Osteoblast (primary cell): ENCODE measurements around the gene CD84. TPM values are rescaled to one million over a fixed set of nuclear protein-coding genes. Genes with fewer than 3 reads are reported as not detected.
A peak's percentile ranks its signal among the peaks of the same experiment; 100 is the strongest.

ENCODE experiments used
- DNase-seq: peaks from one replicate; pipeline ENCODE4 v3.0.0; 2011; ENCODE audit warnings: low spot score, mixed read lengths; ENCODE audit not compliant: insufficient read length; ENCODE audit errors: missing footprints
- H2AFZ ChIP-seq: 2 replicates; pipeline ENCODE4 v1.6.0; 2011; ENCODE audit warnings: mild to moderate bottlenecking, low read length
- H3K27ac ChIP-seq: 2 replicates; pipeline ENCODE4 v1.5.1; 2011; ENCODE audit warnings: mild to moderate bottlenecking, low read depth, low read length, moderate library complexity
- H3K27me3 ChIP-seq: 2 replicates; pipeline ENCODE4 v1.6.0; 2012; ENCODE audit warnings: mild to moderate bottlenecking, control low read depth, inconsistent platforms, low read length, moderate library complexity; ENCODE audit not compliant: insufficient read depth
- H3K36me3 ChIP-seq: 2 replicates; pipeline ENCODE4 v1.5.1; 2011; ENCODE audit warnings: mild to moderate bottlenecking, low read length, control low read depth, moderate library complexity; ENCODE audit not compliant: insufficient read depth
- H3K4me1 ChIP-seq: 2 replicates; pipeline ENCODE4 v1.5.1; 2011; ENCODE audit warnings: mild to moderate bottlenecking, low read length, control low read depth, moderate library complexity; ENCODE audit not compliant: insufficient read depth
- H3K4me2 ChIP-seq: 2 replicates; pipeline ENCODE4 v1.6.0; 2011; ENCODE audit warnings: mild to moderate bottlenecking, low read length; ENCODE audit not compliant: insufficient read depth
- H3K4me3 ChIP-seq: fragments of 200-600 bp; sonication (generic); 3 replicates; pipeline ENCODE4 v1.5.1; 2012; ENCODE audit warnings: mild to moderate bottlenecking, low read length, inconsistent platforms; ENCODE audit not compliant: insufficient read depth
- H3K79me2 ChIP-seq: 2 replicates; pipeline ENCODE4 v1.6.0; 2012; ENCODE audit warnings: mild to moderate bottlenecking, low read length, control low read depth, inconsistent platforms; ENCODE audit not compliant: insufficient read depth
- H3K9me3 ChIP-seq: 2 replicates; pipeline ENCODE4 v1.5.1; 2011; ENCODE audit warnings: low read depth, low read length, control low read depth
- H4K20me1 ChIP-seq: 2 replicates; pipeline ENCODE4 v1.6.0; 2012; ENCODE audit warnings: mild to moderate bottlenecking, low read length, control low read depth; ENCODE audit not compliant: insufficient read depth
- total RNA-seq: library from RNA; depleted of rRNA; stranded (reverse); fragments of >200 nt; gene quantifications from 2 replicates; pipeline ENCODE4 v1.2.3, GENCODE V29; 2012
- TF ChIP-seq, protein P1 (sequence below): IDR thresholded peaks from 2 replicates; pipeline ENCODE4 v1.5.1; 2011; ENCODE audit warnings: mild to moderate bottlenecking, low read depth, low read length, moderate library complexity; ENCODE audit errors: extremely low read depth

CD84 gene
- total RNA-seq, 1 donor, result 0.36 TPM

GRCh38 chr1:160608514-160608913 is 29.2 kb upstream of the CD84 start:
- Histone ChIP-seq H3K27ac (no peak overlapping the region), H3K9me3 (no peaks in the 10 kb centered on the region), H3K4me3 (no peak overlapping the region), H3K27me3 (peaks cover 3% of the 10 kb centered on the region), H4K20me1 (no peaks in the 10 kb centered on the region), H2AFZ (no peak overlapping the region), H3K36me3 (no peaks in the 10 kb centered on the region), H3K79me2 (no peaks in the 10 kb centered on the region), H3K4me2 (no peak overlapping the region), H3K4me1 (no peaks in the 10 kb centered on the region)
- DNase-seq, result no peak
- TF ChIP-seq, protein P1, sequence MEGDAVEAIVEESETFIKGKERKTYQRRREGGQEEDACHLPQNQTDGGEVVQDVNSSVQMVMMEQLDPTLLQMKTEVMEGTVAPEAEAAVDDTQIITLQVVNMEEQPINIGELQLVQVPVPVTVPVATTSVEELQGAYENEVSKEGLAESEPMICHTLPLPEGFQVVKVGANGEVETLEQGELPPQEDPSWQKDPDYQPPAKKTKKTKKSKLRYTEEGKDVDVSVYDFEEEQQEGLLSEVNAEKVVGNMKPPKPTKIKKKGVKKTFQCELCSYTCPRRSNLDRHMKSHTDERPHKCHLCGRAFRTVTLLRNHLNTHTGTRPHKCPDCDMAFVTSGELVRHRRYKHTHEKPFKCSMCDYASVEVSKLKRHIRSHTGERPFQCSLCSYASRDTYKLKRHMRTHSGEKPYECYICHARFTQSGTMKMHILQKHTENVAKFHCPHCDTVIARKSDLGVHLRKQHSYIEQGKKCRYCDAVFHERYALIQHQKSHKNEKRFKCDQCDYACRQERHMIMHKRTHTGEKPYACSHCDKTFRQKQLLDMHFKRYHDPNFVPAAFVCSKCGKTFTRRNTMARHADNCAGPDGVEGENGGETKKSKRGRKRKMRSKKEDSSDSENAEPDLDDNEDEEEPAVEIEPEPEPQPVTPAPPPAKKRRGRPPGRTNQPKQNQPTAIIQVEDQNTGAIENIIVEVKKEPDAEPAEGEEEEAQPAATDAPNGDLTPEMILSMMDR, result no peak

DNA sequence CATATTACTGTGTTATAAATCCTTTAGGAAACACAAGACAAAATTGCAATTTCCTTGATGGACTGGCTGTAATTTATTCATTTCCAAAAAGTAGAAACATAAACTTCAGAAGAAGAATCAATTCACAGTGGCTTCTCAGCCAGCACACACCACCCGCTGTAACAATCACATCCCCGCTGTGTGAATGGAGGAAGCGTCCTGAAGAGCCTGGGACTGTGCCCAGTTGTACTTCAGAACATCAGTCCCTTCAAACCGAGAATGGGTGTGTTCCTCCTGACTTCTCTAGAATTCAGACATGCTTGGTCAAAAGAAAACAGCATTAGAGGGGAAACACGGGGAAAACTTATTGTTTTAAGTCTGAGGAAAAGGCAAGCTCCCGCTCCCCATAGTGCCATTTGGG is 28.8 kb upstream of the CD84 start:
- Histone ChIP-seq H3K4me1 (no peaks in the 10 kb centered on the region), H3K4me3 (no peak overlapping the region), H3K27me3 (peaks cover 3% of the 10 kb centered on the region), H2AFZ (no peak overlapping the region), H3K9me3 (no peaks in the 10 kb centered on the region), H3K4me2 (no peak overlapping the region), H3K27ac (no peak overlapping the region), H3K79me2 (no peaks in the 10 kb centered on the region), H4K20me1 (no peaks in the 10 kb centered on the region), H3K36me3 (no peaks in the 10 kb centered on the region)
- TF ChIP-seq, protein P1, result no peak
- no peak for DNase-seq

GRCh38 chr1:160607672-160608032 is 28.4 kb upstream of the CD84 start:
- H3K4me2 ChIP-seq, result no peak overlapping the region
- H3K36me3 ChIP-seq, result no peaks in the 10 kb centered on the region
- no peaks in the 10 kb centered on the region for H4K20me1 ChIP-seq
- H2AFZ ChIP-seq, result no peak overlapping the region
- no peak for DNase-seq
- no peak overlapping the region for H3K4me3 ChIP-seq
- no peaks in the 10 kb centered on the region for H3K4me1 ChIP-seq
- no peak overlapping the region for H3K27ac ChIP-seq
- peaks cover 3% of the 10 kb centered on the region for H3K27me3 ChIP-seq
- no peaks in the 10 kb centered on the region for H3K9me3 ChIP-seq
- no peaks in the 10 kb centered on the region for H3K79me2 ChIP-seq
- TF ChIP-seq, protein P1, result no peak

- H3K4me2 ChIP-seq, result no peak overlapping the region
- no peak overlapping the region for H2AFZ ChIP-seq
- no peaks in the 10 kb centered on the region for H3K79me2 ChIP-seq
- no peaks in the 10 kb centered on the region for H4K20me1 ChIP-seq
- TF ChIP-seq, protein P1, result peak; percentile 77
- DNase-seq, result no peak
- no peak overlapping the region for H3K4me3 ChIP-seq
- H3K4me1 ChIP-seq, result no peaks in the 10 kb centered on the region
- no peak overlapping the region for H3K27ac ChIP-seq
- peaks cover 3% of the 10 kb centered on the region for H3K27me3 ChIP-seq
- no peaks in the 10 kb centered on the region for H3K9me3 ChIP-seq
- H3K36me3 ChIP-seq, result no peaks in the 10 kb centered on the region
These were observed 27.8 kb upstream of the CD84 start for GRCh38 chr1:160607011-160607671.
